Neural progenitor cell (in vitro differentiated cells): Measurements from ENCODE around the gene CTDP1. TPM values are rescaled to one million over a fixed set of nuclear protein-coding genes. Genes with fewer than 3 reads are reported as not detected.
A peak's percentile ranks its signal among the peaks of the same experiment; 100 is the strongest.

Source experiments
- DNase-seq: peaks from one replicate; pipeline ENCODE4 v3.0.0-alpha.2; 2016; ENCODE audit warnings: low spot score
- H2AFZ ChIP-seq: fragments of 200-600 bp; sonication (generic); replicated peaks from 2 replicates; pipeline ENCODE4 v1.6.1; 2016; ENCODE audit warnings: antibody characterized with exemption
- H3F3A ChIP-seq: fragments of 200-600 bp; sonication (generic); 2 replicates; pipeline ENCODE4 v1.6.1; 2016; ENCODE audit warnings: antibody characterized with exemption, low read depth
- H3K27ac ChIP-seq: fragments of 200-600 bp; sonication (generic); 2 replicates; pipeline ENCODE4 v1.5.1; 2016; ENCODE audit warnings: mild to moderate bottlenecking
- H3K27me3 ChIP-seq: fragments of 200-600 bp; sonication (generic); 2 replicates; pipeline ENCODE4 v1.6.1; 2016; ENCODE audit warnings: mild to moderate bottlenecking, moderate library complexity
- H3K36me3 ChIP-seq: fragments of 200-600 bp; sonication (generic); 2 replicates; pipeline ENCODE4 v1.5.1; 2016
- H3K4me1 ChIP-seq: fragments of 200-600 bp; sonication (generic); 2 replicates; pipeline ENCODE4 v1.6.1; 2016; ENCODE audit warnings: mixed run types
- H3K4me2 ChIP-seq: fragments of 200-600 bp; sonication (generic); 2 replicates; pipeline ENCODE4 v1.6.1; 2016
- H3K4me3 ChIP-seq: fragments of 200-600 bp; sonication (generic); 2 replicates; pipeline ENCODE4 v1.5.1; 2016
- H3K79me2 ChIP-seq: fragments of 200-600 bp; sonication (generic); 2 replicates; pipeline ENCODE4 v1.6.1; 2016; ENCODE audit warnings: low read depth
- H3K9ac ChIP-seq: fragments of 200-600 bp; sonication (generic); 2 replicates; pipeline ENCODE4 v1.6.1; 2016
- H3K9me3 ChIP-seq: fragments of 200-600 bp; sonication (generic); 2 replicates; pipeline ENCODE4 v1.5.1; 2016; ENCODE audit warnings: low read depth
- H4K20me1 ChIP-seq: fragments of 200-600 bp; sonication (generic); 2 replicates; pipeline ENCODE4 v1.6.1; 2016; ENCODE audit warnings: low read depth
- H3K27ac Mint-ChIP-seq: 3 replicates; pipeline ENCODE4 v1.8.0; 2021; ENCODE audit warnings: mixed read lengths
- H3K27me3 Mint-ChIP-seq: 2 replicates; pipeline ENCODE4 v1.8.0; 2022; ENCODE audit warnings: low read depth, mild to moderate bottlenecking, inconsistent platforms, moderate library complexity, mixed read lengths; ENCODE audit not compliant: insufficient read depth
- H3K36me3 Mint-ChIP-seq: 3 replicates; pipeline ENCODE4 v1.8.0; 2021; ENCODE audit warnings: mixed read lengths
- H3K4me1 Mint-ChIP-seq: 3 replicates; pipeline ENCODE4 v1.8.0; 2021; ENCODE audit warnings: mixed read lengths
- H3K4me3 Mint-ChIP-seq: 3 replicates; pipeline ENCODE4 v1.8.0; 2021; ENCODE audit warnings: mild to moderate bottlenecking, moderate library complexity, mixed read lengths
- H3K9me3 Mint-ChIP-seq: 3 replicates; pipeline ENCODE4 v1.8.0; 2020; ENCODE audit warnings: mixed read lengths
- EZH2 ChIP-seq: fragments of 200-600 bp; sonication (generic); IDR thresholded peaks from 2 replicates; pipeline ENCODE4 v1.6.1; 2017; ENCODE audit warnings: antibody characterized with exemption, mild to moderate bottlenecking, moderate library complexity
- EZH2phosphoT487 ChIP-seq: fragments of 200-600 bp; sonication (generic); IDR thresholded peaks from 2 replicates; pipeline ENCODE4 v1.6.1; 2017; ENCODE audit warnings: antibody characterized with exemption
- total RNA-seq: library from RNA; depleted of rRNA; stranded (reverse); fragments of >200 nt; gene quantifications from 2 replicates; pipeline ENCODE4 v1.2.3, GENCODE V29; 2015; ENCODE audit warnings: low replicate concordance
- TF ChIP-seq, protein P1 (sequence below): fragments of 200-600 bp; sonication (generic); IDR thresholded peaks from 2 replicates; pipeline ENCODE4 v1.5.1; 2017; ENCODE audit warnings: antibody characterized with exemption, mild to moderate bottlenecking

Gene CTDP1
- total RNA-seq, 1 donor from 2014 or later = 11.8 TPM

DNA sequence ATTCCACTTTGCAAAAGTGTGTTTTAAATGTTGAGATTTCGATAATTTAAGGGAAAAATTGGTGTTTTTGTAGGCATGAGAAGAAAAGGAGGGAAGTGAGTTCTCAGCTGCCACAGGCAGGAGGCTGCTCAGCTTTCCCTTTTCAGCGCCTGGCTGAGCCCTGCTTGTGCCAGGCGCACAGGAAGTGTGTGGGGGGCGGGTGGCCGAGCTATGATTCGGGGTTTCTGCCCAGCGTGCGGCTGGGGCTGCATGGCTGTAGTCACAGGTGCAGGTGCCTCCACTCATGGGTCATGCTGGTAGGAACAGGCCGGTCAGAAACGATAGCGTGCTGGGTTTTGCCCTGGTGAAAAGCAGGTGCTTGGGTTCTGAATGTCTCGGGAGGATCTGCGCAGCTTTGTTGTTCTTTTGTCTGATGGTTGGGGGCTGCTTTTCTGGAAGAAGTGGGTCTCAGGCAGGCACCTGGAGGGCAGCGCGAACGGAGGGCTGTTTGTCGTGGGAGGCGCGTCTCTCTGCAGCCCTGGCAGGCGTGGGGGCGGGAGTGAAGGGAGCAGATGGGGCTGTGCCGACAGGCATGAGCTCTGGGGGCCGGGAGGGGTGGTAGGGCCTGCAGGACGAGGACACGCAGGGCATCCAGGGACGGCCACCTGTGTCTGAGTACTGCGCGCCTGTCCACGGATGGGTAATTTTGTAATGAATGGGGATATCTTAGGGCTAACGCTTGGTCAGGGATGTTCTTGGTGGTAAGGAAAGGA lies 120.2 kb downstream of the CTDP1 start:
- peaks cover 9% of the 10 kb centered on the region for H3K4me1 ChIP-seq
- H3K9me3 Mint-ChIP-seq = no peaks in the 10 kb centered on the region
- peak overlapping the region; percentile 80 for H3K4me3 Mint-ChIP-seq
- DNase-seq = no peak
- H3K79me2 ChIP-seq = no peaks in the 10 kb centered on the region
- H3K9ac ChIP-seq = no peak overlapping the region
- TF ChIP-seq EZH2 (no peak), EZH2phosphoT487 (no peak)
- TF ChIP-seq, protein P1, sequence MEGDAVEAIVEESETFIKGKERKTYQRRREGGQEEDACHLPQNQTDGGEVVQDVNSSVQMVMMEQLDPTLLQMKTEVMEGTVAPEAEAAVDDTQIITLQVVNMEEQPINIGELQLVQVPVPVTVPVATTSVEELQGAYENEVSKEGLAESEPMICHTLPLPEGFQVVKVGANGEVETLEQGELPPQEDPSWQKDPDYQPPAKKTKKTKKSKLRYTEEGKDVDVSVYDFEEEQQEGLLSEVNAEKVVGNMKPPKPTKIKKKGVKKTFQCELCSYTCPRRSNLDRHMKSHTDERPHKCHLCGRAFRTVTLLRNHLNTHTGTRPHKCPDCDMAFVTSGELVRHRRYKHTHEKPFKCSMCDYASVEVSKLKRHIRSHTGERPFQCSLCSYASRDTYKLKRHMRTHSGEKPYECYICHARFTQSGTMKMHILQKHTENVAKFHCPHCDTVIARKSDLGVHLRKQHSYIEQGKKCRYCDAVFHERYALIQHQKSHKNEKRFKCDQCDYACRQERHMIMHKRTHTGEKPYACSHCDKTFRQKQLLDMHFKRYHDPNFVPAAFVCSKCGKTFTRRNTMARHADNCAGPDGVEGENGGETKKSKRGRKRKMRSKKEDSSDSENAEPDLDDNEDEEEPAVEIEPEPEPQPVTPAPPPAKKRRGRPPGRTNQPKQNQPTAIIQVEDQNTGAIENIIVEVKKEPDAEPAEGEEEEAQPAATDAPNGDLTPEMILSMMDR = no peak
- H4K20me1 ChIP-seq = peaks cover 25% of the 10 kb centered on the region
- no peak overlapping the region for H2AFZ ChIP-seq
- H3K9me3 ChIP-seq = no peaks in the 10 kb centered on the region
- H3K27ac Mint-ChIP-seq = no peak overlapping the region
- no peak overlapping the region for H3K4me3 ChIP-seq
- H3K36me3 Mint-ChIP-seq = no peaks in the 10 kb centered on the region
- no peak overlapping the region for H3K27ac ChIP-seq
- H3K27me3 ChIP-seq = peaks cover 65% of the 10 kb centered on the region
- peaks cover 6% of the 10 kb centered on the region for H3F3A ChIP-seq
- peaks cover 10% of the 10 kb centered on the region for H3K4me1 Mint-ChIP-seq
- peaks cover 34% of the 10 kb centered on the region for H3K27me3 Mint-ChIP-seq
- no peaks in the 10 kb centered on the region for H3K36me3 ChIP-seq
- H3K4me2 ChIP-seq = no peak overlapping the region

DNA sequence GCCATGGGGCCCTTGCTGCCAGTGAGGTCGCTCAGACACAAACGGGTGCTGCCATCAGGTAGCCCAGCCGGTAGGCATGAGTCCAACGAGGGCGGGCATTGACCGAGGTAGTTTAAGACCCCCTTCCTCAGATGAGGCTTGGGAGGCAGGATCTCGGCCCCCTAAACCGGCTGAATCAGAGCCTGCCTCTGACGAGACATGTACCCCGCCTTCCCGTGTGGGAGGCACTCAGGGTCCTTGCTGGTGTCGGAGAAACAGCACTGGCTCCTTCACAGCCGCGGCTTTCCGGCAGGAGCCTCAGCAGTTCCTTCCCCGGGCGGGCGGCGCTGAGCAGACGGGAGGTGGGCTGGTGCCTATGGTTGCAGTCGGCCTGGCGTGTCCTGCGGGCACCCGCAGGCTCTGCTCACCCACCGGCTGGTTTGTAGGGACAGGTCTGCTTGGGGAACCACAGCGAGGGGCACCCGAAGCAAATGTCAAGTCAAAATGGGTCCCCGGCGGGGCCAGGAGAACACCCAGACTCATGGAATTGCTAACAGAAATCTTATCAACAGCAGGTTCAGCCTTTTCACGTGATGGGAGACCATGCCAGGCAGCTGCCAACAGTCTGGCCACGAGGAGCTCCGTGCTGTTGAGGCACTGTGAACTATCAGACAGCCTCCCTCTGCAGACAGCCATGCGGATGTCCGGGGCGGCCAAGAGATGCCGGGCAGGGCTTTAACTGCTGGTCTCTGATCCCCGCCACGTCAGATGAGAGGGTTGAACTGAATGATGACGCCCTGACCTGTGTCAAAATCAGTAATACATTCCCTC lies 121.0 kb downstream of the CTDP1 start:
- Mint-ChIP-seq H3K9me3 (no peaks in the 10 kb centered on the region), H3K27ac (no peak overlapping the region), H3K36me3 (no peaks in the 10 kb centered on the region), H3K27me3 (peaks cover 34% of the 10 kb centered on the region), H3K4me3 (no peak overlapping the region), H3K4me1 (peaks cover 10% of the 10 kb centered on the region)
- H3K9ac ChIP-seq = no peak overlapping the region
- H3K4me2 ChIP-seq = no peak overlapping the region
- no peak for DNase-seq
- H3K4me3 ChIP-seq = no peak overlapping the region
- H3K4me1 ChIP-seq = peaks cover 9% of the 10 kb centered on the region
- H3K9me3 ChIP-seq = no peaks in the 10 kb centered on the region
- peaks cover 6% of the 10 kb centered on the region for H3F3A ChIP-seq
- peaks cover 62% of the 10 kb centered on the region for H3K27me3 ChIP-seq
- H3K27ac ChIP-seq = no peak overlapping the region
- peaks cover 25% of the 10 kb centered on the region for H4K20me1 ChIP-seq
- no peaks in the 10 kb centered on the region for H3K79me2 ChIP-seq
- TF ChIP-seq EZH2phosphoT487 (no peak), EZH2 (no peak)
- TF ChIP-seq, protein P1 = no peak
- no peaks in the 10 kb centered on the region for H3K36me3 ChIP-seq
- H2AFZ ChIP-seq = no peak overlapping the region

DNA sequence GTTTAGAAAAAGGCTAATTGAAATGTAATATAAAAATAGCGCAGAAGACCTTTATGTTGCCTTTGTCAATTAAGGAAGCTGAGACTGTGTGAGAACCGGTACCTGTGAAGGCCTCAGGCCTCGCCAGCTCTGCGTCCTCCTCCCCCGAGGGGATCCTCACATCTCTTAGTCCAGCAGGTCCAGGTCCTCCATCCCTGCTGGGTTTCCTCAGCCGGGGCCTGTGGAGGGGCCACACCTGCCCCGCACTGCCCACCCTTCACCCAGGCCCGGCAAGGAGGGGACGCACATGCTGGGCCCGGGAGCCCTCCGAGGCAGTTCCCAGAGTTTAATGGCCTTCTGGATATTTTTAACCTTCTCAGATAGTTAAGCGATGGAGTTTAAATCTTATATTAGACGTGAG lies 121.6 kb downstream of the CTDP1 start:
- Mint-ChIP-seq H3K4me3 (no peak overlapping the region), H3K4me1 (peaks cover 10% of the 10 kb centered on the region), H3K27ac (no peak overlapping the region), H3K9me3 (no peaks in the 10 kb centered on the region), H3K27me3 (peaks cover 34% of the 10 kb centered on the region), H3K36me3 (no peaks in the 10 kb centered on the region)
- DNase-seq = no peak
- H3K4me3 ChIP-seq = no peak overlapping the region
- H3K27ac ChIP-seq = no peak overlapping the region
- H3K4me1 ChIP-seq = peaks cover 9% of the 10 kb centered on the region
- H3K27me3 ChIP-seq = peaks cover 56% of the 10 kb centered on the region
- no peak overlapping the region for H2AFZ ChIP-seq
- no peaks in the 10 kb centered on the region for H3K36me3 ChIP-seq
- no peaks in the 10 kb centered on the region for H3K9me3 ChIP-seq
- H3F3A ChIP-seq = peaks cover 6% of the 10 kb centered on the region
- H3K4me2 ChIP-seq = no peak overlapping the region
- H3K79me2 ChIP-seq = no peaks in the 10 kb centered on the region
- no peak for TF ChIP-seq EZH2
- TF ChIP-seq, protein P1 = no peak
- TF ChIP-seq EZH2phosphoT487 = no peak
- H3K9ac ChIP-seq = no peak overlapping the region
- peaks cover 25% of the 10 kb centered on the region for H4K20me1 ChIP-seq
